ENCODE results near the gene RUNX2. TPM values are rescaled to one million over a fixed set of nuclear protein-coding genes. Genes with fewer than 3 reads are reported as not detected.
A peak's percentile ranks its signal among the peaks of the same experiment; 100 is the strongest.

The RUNX2 gene
- total RNA-seq, 1 donor from 2014 or later: 26.1 TPM

GRCh38 chr6:45480752-45481415 lies 152.8 kb downstream of the RUNX2 start:
- Mint-ChIP-seq H3K9me3 (ENCODE audit: unreplicated experiment) (no peaks in the 10 kb centered on the region), H3K27me3 (ENCODE audit: low read depth, unreplicated experiment) (no peaks in the 10 kb centered on the region), H3K4me1 (ENCODE audit: low read depth, unreplicated experiment) (peaks cover 41% of the 10 kb centered on the region), H3K4me3 (ENCODE audit: unreplicated experiment) (no peak overlapping the region), H3K36me3 (ENCODE audit: low read depth, unreplicated experiment) (peaks cover 2% of the 10 kb centered on the region), H3K27ac (ENCODE audit: unreplicated experiment) (peak overlapping the region; percentile 59)
- no peak for DNase-seq (ENCODE audit: low read depth)
- H3K4me1 ChIP-seq (ENCODE audit: insufficient read depth, low read length): peaks cover 33% of the 10 kb centered on the region
- no peaks in the 10 kb centered on the region for H3K36me3 ChIP-seq (ENCODE audit: insufficient read depth, low read length)
- H3K79me2 ChIP-seq (ENCODE audit: insufficient read depth, low read length): peaks cover 43% of the 10 kb centered on the region
- H4K20me1 ChIP-seq (ENCODE audit: insufficient read depth, low read length): no peaks in the 10 kb centered on the region
- H3K27me3 ChIP-seq (ENCODE audit: insufficient read depth, low read length): no peaks in the 10 kb centered on the region
- H2AFZ ChIP-seq (ENCODE audit: low read depth, low read length): peak overlapping the region; percentile 7
- no peaks in the 10 kb centered on the region for H3K9me3 ChIP-seq (ENCODE audit: insufficient read depth, low read depth, low read length)
- H3K9ac ChIP-seq (ENCODE audit: low read length): peak overlapping the region; percentile 46
- peak; percentile 86 for FAIRE-seq
- no peak for TF ChIP-seq EZH2 (IDR thresholded peaks at IDR 0.05; ENCODE audit: insufficient read depth, low read length)
- H3K4me3 ChIP-seq (ENCODE audit: insufficient read depth, low read depth, low read length): no peak overlapping the region
- peak overlapping the region; percentile 76 for H3K4me2 ChIP-seq (ENCODE audit: low read length)
- H3K27ac ChIP-seq (ENCODE audit: low read depth, low read length): peak overlapping the region; percentile 20

- H3K36me3 ChIP-seq (ENCODE audit: insufficient read depth, low read length): no peaks in the 10 kb centered on the region
- H3K9ac ChIP-seq (ENCODE audit: low read length): peak overlapping the region; percentile 50
- H3K27ac ChIP-seq (ENCODE audit: low read depth, low read length): peak overlapping the region; percentile 49
- TF ChIP-seq CTCF (IDR thresholded peaks at IDR 0.05; ENCODE audit: insufficient read depth, low read depth, low read length) (no peak), EZH2 (IDR thresholded peaks at IDR 0.05; ENCODE audit: insufficient read depth, low read length) (no peak)
- H3K4me3 Mint-ChIP-seq (ENCODE audit: unreplicated experiment): no peak overlapping the region
- H3K4me1 Mint-ChIP-seq (ENCODE audit: low read depth, unreplicated experiment): peaks cover 41% of the 10 kb centered on the region
- H3K79me2 ChIP-seq (ENCODE audit: insufficient read depth, low read length): peaks cover 45% of the 10 kb centered on the region
- no peaks in the 10 kb centered on the region for H3K27me3 ChIP-seq (ENCODE audit: insufficient read depth, low read length)
- no peaks in the 10 kb centered on the region for H4K20me1 ChIP-seq (ENCODE audit: insufficient read depth, low read length)
- FAIRE-seq: peak; percentile 72
- H3K27ac Mint-ChIP-seq (ENCODE audit: unreplicated experiment): peak overlapping the region; percentile 22
- H3K4me2 ChIP-seq (ENCODE audit: low read length): peak overlapping the region; percentile 8
- DNase-seq (ENCODE audit: low read depth): peak; percentile 98
- H3K4me3 ChIP-seq (ENCODE audit: insufficient read depth, low read depth, low read length): no peak overlapping the region
- no peak overlapping the region for H2AFZ ChIP-seq (ENCODE audit: low read depth, low read length)
- peaks cover 29% of the 10 kb centered on the region for H3K4me1 ChIP-seq (ENCODE audit: insufficient read depth, low read length)
- no peaks in the 10 kb centered on the region for H3K9me3 ChIP-seq (ENCODE audit: insufficient read depth, low read depth, low read length)
- H3K27me3 Mint-ChIP-seq (ENCODE audit: low read depth, unreplicated experiment): no peaks in the 10 kb centered on the region
- peaks cover 2% of the 10 kb centered on the region for H3K36me3 Mint-ChIP-seq (ENCODE audit: low read depth, unreplicated experiment)
- H3K9me3 Mint-ChIP-seq (ENCODE audit: unreplicated experiment): no peaks in the 10 kb centered on the region
These were observed 154.9 kb downstream of the RUNX2 start for GRCh38 chr6:45483021-45483420.

GRCh38 chr6:45483501-45483900 lies 155.4 kb downstream of the RUNX2 start:
- Mint-ChIP-seq H3K27me3 (ENCODE audit: low read depth, unreplicated experiment) (no peaks in the 10 kb centered on the region), H3K27ac (ENCODE audit: unreplicated experiment) (peak overlapping the region; percentile 64), H3K9me3 (ENCODE audit: unreplicated experiment) (no peaks in the 10 kb centered on the region), H3K36me3 (ENCODE audit: low read depth, unreplicated experiment) (peaks cover 2% of the 10 kb centered on the region), H3K4me1 (ENCODE audit: low read depth, unreplicated experiment) (peaks cover 42% of the 10 kb centered on the region), H3K4me3 (ENCODE audit: unreplicated experiment) (no peak overlapping the region)
- Histone ChIP-seq H3K9ac (ENCODE audit: low read length) (no peak overlapping the region), H3K36me3 (ENCODE audit: insufficient read depth, low read length) (no peaks in the 10 kb centered on the region), H3K79me2 (ENCODE audit: insufficient read depth, low read length) (peaks cover 50% of the 10 kb centered on the region), H2AFZ (ENCODE audit: low read depth, low read length) (no peak overlapping the region), H3K4me1 (ENCODE audit: insufficient read depth, low read length) (peaks cover 27% of the 10 kb centered on the region), H3K4me3 (ENCODE audit: insufficient read depth, low read depth, low read length) (no peak overlapping the region), H4K20me1 (ENCODE audit: insufficient read depth, low read length) (no peaks in the 10 kb centered on the region), H3K27ac (ENCODE audit: low read depth, low read length) (peak overlapping the region; percentile 49), H3K4me2 (ENCODE audit: low read length) (no peak overlapping the region), H3K9me3 (ENCODE audit: insufficient read depth, low read depth, low read length) (no peaks in the 10 kb centered on the region), H3K27me3 (ENCODE audit: insufficient read depth, low read length) (no peaks in the 10 kb centered on the region)
- no peak for TF ChIP-seq CTCF (IDR thresholded peaks at IDR 0.05; ENCODE audit: insufficient read depth, low read depth, low read length)
- no peak for TF ChIP-seq EZH2 (IDR thresholded peaks at IDR 0.05; ENCODE audit: insufficient read depth, low read length)
- FAIRE-seq (peak; percentile 50), DNase-seq (ENCODE audit: low read depth) (peak; percentile 58)
